Left cardiac atrium (tissue), 4 donors: ENCODE results near the gene MRPS5. TPM values are rescaled to one million over a fixed set of nuclear protein-coding genes. Genes with fewer than 3 reads are reported as not detected.

ENCODE experiments used
- ATAC-seq, 2 donors: fragments of 200-7000 bp; cut with Tn5 transposase; one replicate each; pipeline ENCODE4 v1.9.1; 2020; ENCODE audit warnings: mild to moderate bottlenecking in 2 of 2, moderate library complexity in 2 of 2
- DNase-seq: peaks from one replicate; pipeline ENCODE4 v3.0.0-alpha.2; 2020
- intact Hi-C, 2 donors: fragments of 100-400 bp; cut with DNase I; formaldehyde crosslinking; loops; one replicate each; pipeline versions ENCODE4 v1.14.1 to v1.15.1; 2022 to 2023
- long read RNA-seq: library from polyadenylated mRNA; unstranded; transcript quantifications from one replicate; pipeline ENCODE4 v2.0.0, GENCODE V29; 2021
- total RNA-seq, 2 donors: library from RNA; stranded (reverse); fragmentation: NEBNext Ultra II Directional; extraction: Animal tissue kit (Norgen Biotek cat#: 25700); gene quantifications; one replicate each; pipeline ENCODE4 v1.2.1, GENCODE V29; 2021
- donor health status: DM: no; HTN: yes; CAD: no.
- donor health status: DM: no; HTN: yes; CAD: no; lungs with severe emphysema.
- donor health status: DM: yes; HTN: yes; CAD: no.
- donor health status: Dilated cardiomyopathy.

The MRPS5 gene
- total RNA-seq = 10 to 100 TPM; 56.0 to 56.5 TPM
- long read RNA-seq, transcript MRPS5-201 (12 exons, 1,652 nt) = major isoform, 27 of 31 reads
- long read RNA-seq, partial matches to known transcripts = 0 of 31 reads
- long read RNA-seq, other reads (novel, unspliced or antisense) = 3 of 31 reads

DNA sequence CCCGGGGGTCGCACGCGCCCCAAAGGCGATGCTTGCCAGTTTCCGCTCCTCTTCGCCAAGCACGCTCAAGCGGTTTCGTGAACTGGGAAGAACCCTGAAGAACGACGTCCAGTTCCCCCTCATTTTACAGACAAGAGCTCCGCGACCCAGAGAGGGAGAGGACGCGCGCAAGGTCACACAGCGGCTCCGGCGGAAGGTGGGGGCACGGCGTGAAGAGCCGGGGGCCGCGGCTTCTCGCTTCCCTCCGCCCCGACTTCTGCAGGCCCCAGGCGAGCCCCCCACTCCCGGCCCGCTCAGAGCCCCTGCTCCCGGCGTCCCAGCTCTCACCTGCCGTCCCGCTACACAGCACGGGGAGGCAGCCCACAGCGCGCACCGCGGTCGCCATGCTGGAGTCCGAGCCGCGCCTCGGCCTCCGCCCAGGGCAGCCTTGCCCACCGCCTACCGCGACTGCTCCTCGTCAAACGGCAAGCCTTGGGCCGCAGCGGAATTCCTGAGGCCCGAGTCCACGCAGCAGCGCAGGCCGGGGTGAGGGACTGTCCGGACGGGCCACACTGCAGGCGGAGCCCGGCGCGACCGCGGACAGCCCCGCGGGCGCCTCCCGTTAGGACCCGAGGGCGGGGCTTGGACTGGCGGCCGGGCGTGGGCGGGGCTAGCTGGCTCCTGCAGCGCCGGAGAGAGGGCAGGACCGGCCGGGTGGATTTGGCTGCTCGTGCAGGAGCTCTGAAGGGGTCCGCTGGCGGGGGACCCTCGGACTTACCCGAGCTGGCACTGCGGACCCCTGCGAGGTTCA lies at the start of gene MRPS5:
Gene MRPS5 (minus strand): TSS at position 402 of the 790 bp plus-strand sequence. CDS start 17 bp downstream, at position 385.
- DNase-seq (peak; percentile 91), ATAC-seq (peak; percentile 98 to 99)
- intact Hi-C loops = loop anchor here in 1 of 2 donors (2.0 to 10.0 kb wide), 2 partner anchors 43 to 83 kb away; partner anchors contain the start of genes ZNF2 and ZNF892

DNA sequence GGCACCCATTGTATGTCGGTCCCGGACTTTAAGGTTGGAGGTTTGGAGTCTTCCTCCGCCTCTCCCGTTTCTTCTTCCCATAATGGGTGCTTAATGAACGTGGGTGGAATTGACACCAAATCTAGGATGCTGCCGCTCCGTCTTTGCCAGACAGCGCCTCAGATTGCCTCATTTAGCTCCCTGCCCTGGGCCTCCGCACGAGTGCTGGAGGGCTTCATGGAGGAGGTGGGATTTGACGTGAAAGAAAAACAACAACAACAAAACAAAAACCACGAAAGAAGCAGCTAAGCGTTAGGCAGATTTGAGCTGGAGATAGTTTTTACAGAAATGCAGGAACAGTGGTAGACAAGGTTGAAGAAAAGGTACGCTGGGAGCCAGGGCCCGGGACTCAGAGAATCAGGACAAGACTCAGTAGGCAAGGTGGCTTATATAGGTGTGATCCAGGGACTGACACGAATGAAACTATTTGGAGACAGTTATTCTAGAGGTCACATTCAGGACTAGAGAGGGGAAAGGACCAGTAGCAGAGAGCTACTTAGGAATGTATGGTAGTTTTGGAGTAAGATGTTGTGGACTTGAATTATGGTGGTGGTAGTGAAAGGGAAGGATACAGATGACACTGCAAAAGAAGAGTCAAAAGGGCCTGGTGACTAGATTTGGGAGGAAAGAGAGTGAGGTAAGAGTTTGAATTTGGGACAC lies 44.6 kb upstream of the MRPS5 start:
- DNase-seq = no peak
- intact Hi-C loops = no loop called here
- peak; percentile 6 to 16 for ATAC-seq

DNA sequence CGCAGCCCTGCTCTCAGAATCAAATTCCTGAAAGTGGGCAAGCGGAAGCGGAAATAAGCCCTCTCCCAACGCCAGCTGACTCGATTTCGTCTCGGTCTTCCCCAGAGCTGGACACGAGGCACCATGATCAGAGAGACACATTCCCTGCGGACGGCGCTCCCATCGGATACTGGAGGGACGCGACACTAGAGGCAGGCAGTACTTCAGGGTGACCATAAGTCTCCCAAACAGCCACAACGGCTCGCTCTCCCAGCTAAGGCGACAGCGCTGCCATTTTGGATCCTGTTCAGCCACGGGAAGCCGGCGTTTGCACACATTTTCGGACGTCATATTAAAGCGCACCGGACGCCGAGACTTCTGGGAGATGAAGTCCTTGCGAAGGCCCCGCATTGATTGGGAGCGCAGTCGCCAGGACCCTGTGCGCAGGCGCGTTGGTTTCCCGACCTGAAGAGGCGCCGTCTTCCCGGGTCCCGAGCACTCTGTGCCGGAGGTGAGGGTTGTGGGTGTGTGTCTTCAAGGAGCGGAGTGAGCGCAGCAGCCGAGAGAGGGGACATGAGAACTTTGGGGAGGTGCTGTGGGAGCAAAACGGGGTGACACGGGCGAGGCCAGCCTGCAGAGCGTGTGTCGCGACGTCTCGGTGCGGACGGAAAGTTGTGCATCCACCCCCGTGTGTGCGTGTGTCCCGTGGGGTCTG lies 43.9 kb upstream of the MRPS5 start, which contains the start of gene ZNF2:
Gene ZNF2 (plus strand): TSS at position 439 of the 694 bp plus-strand sequence. CDS start 10,418 bp downstream, outside the sequence.
- ATAC-seq (peak; percentile 99), DNase-seq (peak; percentile 98)
- intact Hi-C loops = loop anchor here in 1 of 2 donors (2.0 kb wide), 1 partner anchor 45 kb away; the partner anchor contains the start of gene MRPS5

DNA sequence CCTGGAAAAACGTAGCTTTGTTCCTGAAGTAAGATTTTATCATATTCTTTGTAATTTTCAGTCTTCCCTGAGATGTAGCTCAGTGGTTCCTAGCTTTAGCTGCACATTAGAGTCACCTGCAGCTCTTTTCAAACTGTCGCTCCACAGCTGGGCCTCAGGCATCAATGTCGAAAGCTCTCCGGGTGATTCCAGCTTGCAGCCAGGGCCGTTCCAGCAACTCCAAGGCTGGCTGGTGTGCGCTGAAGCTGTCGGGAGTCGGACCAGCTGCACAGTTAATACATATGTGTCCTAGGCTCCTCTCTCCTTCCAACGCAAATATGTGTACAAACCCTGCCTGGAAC lies 43.4 kb upstream of the MRPS5 start:
- DNase-seq = no peak
- intact Hi-C loops = loop anchor here in 1 of 2 donors (2.0 kb wide), 1 partner anchor 44 kb away; the partner anchor contains the start of gene MRPS5
- ATAC-seq = no peak

DNA sequence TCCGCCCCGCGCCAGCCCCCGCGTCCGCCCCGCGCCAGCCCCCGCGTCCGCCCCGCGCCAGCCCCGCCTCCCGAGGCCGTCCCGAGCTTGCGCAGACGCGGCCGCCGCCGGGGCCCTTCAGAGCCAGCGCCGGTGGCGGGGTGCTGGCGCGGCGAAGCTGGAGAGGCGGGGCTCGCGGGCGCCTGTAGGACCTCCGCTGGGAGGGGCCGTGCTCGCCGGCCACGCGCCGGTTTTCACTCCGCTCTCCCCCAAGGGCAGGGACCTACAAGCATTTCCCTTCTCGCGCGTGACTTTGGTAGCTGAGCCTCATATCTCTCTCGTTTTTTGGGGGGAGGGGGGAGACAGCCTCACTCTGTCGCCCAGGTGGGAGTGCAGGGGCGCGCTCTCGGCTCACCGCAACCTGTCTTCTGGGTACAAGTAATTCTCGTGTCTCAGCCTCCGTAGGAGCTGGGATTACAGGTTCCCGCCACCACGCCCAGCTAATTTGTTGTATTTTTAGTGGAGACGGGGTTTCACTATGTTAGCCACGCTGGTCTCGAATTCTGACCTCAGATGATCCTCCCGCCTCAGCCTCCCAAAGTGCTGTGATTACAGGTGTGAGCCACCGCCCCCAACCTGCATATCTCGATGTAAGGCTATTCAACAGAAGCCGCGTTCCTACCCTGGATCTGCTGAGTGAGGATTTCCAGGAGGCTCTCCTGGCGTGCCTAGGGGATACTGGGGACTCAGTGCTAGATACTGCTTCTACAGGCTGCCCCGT lies 38.3 kb upstream of the MRPS5 start, which contains the start of gene ZNF514:
Gene ZNF514 (minus strand): TSS at position 159 of the 760 bp plus-strand sequence. CDS start 6,595 bp downstream, outside the sequence.
- DNase-seq = peak; percentile 89
- intact Hi-C loops = no loop called here
- ATAC-seq = peak; percentile 94 to 96

DNA sequence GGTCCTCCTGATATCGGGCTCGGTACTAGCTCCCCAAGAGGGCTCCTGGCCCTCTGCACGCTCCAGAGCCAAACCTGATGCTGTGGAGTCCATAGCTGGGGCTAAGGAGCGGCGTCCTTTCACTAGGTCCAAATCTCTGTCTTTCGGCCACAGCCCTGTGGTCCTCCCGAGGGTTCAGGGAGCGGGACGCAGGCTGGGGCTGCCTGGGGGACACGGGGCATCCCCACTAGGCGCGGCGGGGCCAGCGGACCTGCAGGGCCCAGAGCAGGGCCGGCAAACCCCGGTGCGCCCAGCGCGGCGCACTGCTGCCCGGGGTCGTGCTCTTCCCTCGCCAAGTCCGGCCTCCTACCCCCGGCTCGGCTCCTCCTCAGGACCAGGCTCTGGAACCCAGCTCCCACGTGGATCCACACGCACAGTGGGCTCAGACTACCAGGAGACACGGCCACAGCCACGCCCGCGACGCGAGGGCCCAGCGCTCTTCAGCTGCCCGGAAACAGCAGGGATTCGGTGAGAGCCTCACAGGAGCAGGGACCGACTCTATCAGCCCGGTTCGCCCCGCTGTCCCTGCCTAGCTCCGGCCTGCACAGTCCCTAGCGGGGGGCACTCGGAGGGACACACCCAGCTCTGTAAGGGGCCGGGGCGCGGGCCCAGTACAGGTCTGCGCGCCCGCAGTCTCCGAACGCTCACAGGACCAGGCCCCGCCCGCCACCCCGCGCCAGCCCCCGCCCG lies 37.4 kb upstream of the MRPS5 start:
- ATAC-seq (peak; percentile 69 to 74), DNase-seq (peak; percentile 62)
- intact Hi-C loops = no loop called here

DNA sequence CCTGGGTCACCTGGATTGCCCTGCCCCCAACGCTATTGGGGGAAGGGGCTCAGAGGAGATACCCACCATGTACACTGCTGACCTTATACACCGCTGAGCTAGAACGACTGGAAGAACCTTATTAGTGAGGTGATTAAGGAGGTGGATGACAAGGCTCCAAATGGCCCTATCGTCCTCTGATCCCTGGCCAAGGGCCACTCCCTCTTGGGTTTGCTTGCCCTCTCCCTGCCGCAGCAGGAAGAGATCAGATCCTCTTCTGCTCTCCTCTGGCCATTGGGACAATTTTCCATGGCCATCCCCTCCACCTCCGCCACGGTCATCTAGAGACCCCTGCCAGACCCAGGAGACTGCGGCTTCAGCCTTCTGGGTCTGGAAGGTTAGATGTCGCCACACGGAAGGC lies 36.8 kb upstream of the MRPS5 start:
- ATAC-seq = no peak
- intact Hi-C loops = no loop called here

DNA sequence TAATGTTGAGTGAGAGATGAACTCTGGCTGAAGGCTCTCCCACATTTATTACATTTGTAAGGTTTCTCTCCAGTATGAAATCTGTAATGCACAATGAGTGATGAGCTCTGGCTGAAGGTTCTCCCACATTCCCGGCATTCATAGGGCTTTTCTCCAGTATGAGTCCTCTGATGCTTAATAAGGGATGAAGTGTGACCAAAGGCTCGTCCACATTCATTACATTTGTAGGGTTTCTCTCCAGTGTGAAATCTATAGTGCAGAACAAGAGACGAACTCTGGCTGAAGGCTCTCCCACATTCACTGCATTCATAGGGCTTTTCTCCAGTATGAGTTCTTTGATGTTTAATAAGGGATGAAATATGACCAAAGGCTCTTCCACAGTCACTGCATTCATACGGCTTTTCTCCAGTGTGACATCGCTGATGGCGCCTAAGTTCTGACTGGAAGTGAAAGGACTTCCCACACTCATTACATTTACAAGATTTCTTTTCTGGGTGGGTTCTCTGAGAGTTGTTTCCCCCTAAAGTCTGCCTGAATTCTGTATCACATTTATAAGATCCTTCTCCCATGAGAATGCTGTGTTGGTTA lies 27.9 kb upstream of the MRPS5 start:
- ATAC-seq (no peak), DNase-seq (no peak)
- intact Hi-C loops = no loop called here

More for the DNA sequence above, 36.8 kb upstream of the MRPS5 start:
- no peak for DNase-seq

DNA sequence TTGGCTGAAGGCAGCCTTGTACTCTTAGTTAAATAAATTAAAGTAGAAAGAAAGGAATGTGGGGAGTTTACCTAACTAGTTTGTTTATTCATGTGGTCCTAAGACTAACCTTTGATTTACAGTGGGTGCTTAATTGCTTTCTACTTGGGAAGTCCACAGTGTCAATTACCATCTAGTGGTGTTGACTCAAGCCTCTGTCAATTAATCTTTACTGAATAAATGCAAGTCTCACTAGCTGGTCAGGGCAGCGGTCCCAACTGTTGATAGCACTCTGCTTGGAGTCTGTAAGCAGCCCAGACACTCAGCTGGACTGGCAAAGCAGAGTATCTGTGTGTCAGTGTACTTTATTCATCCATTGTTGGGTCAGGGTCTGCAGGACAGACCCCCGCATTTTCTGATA lies 22.2 kb upstream of the MRPS5 start:
- DNase-seq = no peak
- ATAC-seq = no peak
- intact Hi-C loops = no loop called here

DNA sequence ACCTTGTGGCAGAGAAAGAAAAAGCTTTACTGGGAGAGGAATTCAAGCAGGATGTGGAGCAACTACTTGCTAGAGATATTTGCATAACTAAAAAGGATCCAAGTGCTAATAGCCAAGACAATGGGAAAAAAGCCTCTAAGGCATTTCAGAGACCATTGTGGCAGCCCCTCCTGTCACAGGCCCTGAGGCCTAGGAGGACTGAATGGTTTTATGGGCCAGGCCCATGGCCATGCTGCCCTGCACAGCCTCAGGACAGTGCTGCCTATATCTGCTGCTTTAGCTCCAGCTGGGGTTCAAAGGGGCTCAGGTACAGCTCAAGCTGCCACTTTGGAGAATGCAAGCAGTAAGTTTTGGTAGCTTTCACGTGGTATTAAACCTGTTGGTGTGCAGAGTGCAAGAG lies 17.1 kb upstream of the MRPS5 start:
- intact Hi-C loops = no loop called here
- DNase-seq = no peak
- no peak for ATAC-seq

DNA sequence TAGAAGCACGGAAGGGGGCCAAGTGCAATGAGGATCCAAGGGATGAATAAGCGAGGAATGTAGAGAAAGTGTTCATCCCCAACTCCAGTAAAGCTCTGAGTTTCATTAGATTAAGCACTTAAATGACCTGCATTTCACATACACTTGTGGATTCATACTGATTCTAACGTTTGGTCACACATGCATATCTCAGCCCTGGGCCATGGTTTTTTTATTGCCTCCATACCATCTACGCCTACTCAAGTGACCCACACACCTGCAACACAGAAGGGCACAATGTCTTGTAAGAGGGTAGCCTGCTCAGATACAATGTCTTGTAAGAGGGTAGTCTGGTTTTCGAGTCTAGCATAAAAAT lies 566 bp upstream of the MRPS5 start:
- intact Hi-C loops = loop anchor here in 1 of 2 donors (10.0 kb wide), 1 partner anchor 83 kb away; the partner anchor contains the start of gene ZNF892
- no peak for DNase-seq
- ATAC-seq = peak in 1 of 2 donors; percentile 2

DNA sequence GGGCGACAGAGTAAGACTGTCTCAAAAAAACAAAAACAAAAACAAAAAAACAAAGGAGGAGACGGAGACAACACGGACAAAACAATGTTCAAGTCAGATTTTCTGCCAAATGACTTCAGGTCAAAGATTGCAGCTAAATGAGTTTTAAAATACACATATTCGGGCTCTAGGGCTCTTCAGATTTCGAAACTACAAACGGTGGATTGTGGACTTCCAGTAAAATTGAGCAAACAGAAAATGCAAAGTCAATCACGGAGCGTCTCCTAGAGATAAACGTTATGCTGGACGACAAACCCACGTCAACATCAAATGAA lies 558 bp downstream of the MRPS5 start:
- intact Hi-C loops = loop anchor here in 1 of 2 donors (2.0 to 10.0 kb wide), 2 partner anchors 44 to 84 kb away; partner anchors contain the start of genes ZNF2 and ZNF892
- ATAC-seq (peak in 1 of 2 donors; percentile 7), DNase-seq (no peak)

DNA sequence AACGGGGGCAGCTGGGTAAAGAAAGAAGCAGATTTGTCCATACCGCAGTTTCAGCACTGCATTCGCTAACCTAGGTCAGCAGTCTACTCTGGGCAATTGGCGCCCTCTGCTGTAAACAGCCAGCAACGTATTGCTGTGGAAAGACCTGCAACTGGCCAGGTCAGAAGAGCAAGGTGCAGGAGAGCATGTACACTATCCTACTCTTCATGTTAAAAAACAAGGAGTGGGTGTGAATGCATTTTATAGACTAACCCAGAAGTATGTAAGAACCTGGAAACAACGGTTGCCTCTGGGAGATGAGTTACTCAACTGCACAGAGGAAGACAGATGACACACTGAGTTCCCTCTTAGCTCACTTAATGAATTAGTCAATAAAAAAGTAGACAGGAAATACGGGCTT lies 6.2 kb downstream of the MRPS5 start:
- DNase-seq = peak; percentile 60
- intact Hi-C loops = loop anchor here in 1 of 2 donors (2.0 kb wide), 1 partner anchor 93 kb away; no protein-coding TSS in a partner anchor
- ATAC-seq = peak; percentile 90 to 92

DNA sequence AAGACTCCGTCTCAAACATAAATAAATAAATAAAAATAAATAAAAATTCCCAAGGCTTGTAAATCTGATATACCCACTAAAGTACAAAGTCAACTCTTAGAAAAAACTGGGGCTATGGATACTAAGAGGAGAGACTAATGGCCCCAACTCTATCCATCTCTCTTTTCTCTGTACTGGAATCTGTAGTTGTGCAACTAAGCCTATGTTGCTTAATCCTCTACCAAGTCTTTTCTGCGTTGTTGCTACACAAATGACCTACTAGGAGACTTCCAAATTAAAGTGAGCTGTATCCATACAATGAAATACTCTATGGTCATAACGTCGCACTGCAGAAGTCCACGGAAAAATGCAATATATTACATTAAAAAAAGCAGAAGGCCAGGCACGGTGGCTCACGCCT lies 8.1 kb downstream of the MRPS5 start:
- intact Hi-C loops = no loop called here
- ATAC-seq (no peak), DNase-seq (no peak)

DNA sequence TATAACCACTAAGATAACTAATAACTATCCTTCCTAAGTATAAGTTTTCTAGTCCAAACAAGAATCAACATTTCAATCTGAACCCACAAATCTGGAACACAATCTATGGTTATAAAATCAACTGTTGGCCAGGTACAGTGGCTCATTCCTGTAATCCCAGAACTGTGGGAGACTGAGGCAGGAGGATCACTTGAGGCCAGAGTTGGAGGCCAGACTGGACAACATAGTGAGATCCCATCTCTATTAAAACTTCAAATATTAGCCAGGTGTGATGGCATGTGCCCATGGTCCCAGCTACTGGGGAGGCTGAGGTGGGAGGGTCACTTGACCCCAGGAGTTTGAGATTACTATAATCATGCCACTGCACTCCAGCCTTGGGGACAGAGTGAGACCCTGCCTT lies 11.2 kb downstream of the MRPS5 start:
- ATAC-seq = no peak
- no peak for DNase-seq
- intact Hi-C loops = no loop called here

DNA sequence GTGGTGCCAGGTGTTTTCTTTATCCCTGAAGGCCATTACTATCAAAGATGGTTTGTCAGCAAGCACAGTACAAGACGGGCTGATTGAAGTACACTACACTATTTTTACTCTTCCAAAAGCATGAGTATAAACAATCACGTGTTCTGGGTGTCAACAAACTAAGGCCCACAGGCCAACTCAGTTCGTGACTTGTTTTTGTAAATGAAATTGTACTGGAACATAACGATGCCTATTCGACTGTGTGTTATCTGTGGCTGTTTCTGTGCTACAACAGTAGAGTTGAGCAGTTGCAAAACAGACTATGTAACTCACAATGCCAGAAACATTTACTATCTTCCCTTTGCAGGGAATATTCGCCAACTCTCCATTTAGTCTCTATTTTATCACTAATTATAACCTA lies 12.3 kb downstream of the MRPS5 start:
- no peak for ATAC-seq
- DNase-seq = no peak
- intact Hi-C loops = no loop called here

DNA sequence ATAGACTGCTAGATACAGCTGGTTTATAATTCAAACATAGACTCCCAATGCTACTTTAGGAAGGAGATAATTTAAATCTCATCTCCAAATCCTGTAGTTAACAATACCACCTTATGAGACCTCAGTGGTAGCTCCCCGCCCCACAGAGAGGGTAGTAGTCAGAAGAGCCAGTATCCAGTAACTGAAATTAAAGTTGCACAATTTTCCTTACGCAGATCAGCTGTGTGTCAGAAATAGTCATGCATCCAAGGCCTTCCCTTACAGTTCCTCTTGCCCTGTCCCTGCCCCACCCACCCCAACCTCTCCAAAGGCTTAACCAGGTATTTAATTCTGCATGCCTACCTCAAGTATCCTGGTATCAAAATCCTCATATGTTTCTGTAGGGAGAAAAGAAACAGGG lies 15.5 kb downstream of the MRPS5 start:
- ATAC-seq (no peak), DNase-seq (no peak)

DNA sequence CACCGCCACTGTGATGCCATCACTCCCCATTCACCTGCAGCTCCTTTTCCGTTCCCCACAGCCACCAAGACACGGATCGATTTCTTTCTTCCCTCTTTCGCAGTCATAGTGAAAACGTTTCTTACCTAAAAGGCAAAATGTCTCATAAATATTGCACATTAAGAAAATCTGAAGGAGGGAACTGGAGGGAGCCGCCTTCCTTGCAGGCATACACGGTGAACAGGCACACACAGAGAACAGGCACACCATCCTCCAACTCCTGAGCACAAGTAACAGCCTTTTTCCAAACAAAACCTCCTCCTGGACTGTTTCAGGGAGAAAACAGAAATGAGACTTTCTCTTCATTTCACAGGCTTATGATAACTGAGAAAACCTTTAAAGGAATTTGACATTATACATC lies 17.0 kb downstream of the MRPS5 start:
- DNase-seq (no peak), ATAC-seq (no peak)
- intact Hi-C loops = no loop called here

More for the DNA sequence above, 15.5 kb downstream of the MRPS5 start:
- intact Hi-C loops = no loop called here
